Hepatocyte (in vitro differentiated cells): ENCODE data around the gene FGD4. TPM values are rescaled to one million over a fixed set of nuclear protein-coding genes. Genes with fewer than 3 reads are reported as not detected.

Experiments
- DNase-seq: peaks from one replicate; pipeline ENCODE4 v3.0.0-alpha.2; 2016; ENCODE audit warnings: low spot score
- H2AFZ ChIP-seq: fragments of 200-600 bp; sonication (generic); 2 replicates; pipeline ENCODE4 v1.6.0; 2016; ENCODE audit warnings: antibody characterized with exemption, mild to moderate bottlenecking
- H3K27ac ChIP-seq: fragments of 200-600 bp; sonication (generic); 2 replicates; pipeline ENCODE4 v1.5.1; 2016; ENCODE audit warnings: mild to moderate bottlenecking
- H3K27me3 ChIP-seq: fragments of 200-600 bp; sonication (generic); 2 replicates; pipeline ENCODE4 v1.6.1; 2016
- H3K36me3 ChIP-seq: fragments of 200-600 bp; sonication (generic); replicated peaks from 2 replicates; pipeline ENCODE4 v1.5.1; 2016; ENCODE audit warnings: low read depth; ENCODE audit not compliant: insufficient read depth
- H3K4me1 ChIP-seq: fragments of 200-600 bp; sonication (generic); 2 replicates; pipeline ENCODE4 v1.5.1; 2016; ENCODE audit warnings: mild to moderate bottlenecking, moderate library complexity; ENCODE audit not compliant: insufficient read depth
- H3K4me2 ChIP-seq: fragments of 200-600 bp; sonication (generic); 2 replicates; pipeline ENCODE4 v1.6.0; 2016
- H3K4me3 ChIP-seq: fragments of 200-600 bp; sonication (generic); 2 replicates; pipeline ENCODE4 v1.5.1; 2016; ENCODE audit warnings: mild to moderate bottlenecking
- H3K79me2 ChIP-seq: fragments of 200-600 bp; sonication (generic); 2 replicates; pipeline ENCODE4 v1.6.0; 2017; ENCODE audit warnings: mild to moderate bottlenecking
- H3K9me2 ChIP-seq: fragments of 200-600 bp; sonication (generic); replicated peaks from 2 replicates; pipeline ENCODE4 v1.6.0; 2017; ENCODE audit warnings: mild to moderate bottlenecking; ENCODE audit not compliant: insufficient read depth
- H3K9me3 ChIP-seq: fragments of 200-600 bp; sonication (generic); 2 replicates; pipeline ENCODE4 v1.5.1; 2016; ENCODE audit warnings: low read depth, mild to moderate bottlenecking
- H4K20me1 ChIP-seq: fragments of 200-600 bp; sonication (generic); 2 replicates; pipeline ENCODE4 v1.6.0; 2016; ENCODE audit warnings: mild to moderate bottlenecking; ENCODE audit not compliant: insufficient read depth, poor library complexity, severe bottlenecking
- EZH2 ChIP-seq: fragments of 200-600 bp; sonication (generic); IDR thresholded peaks from 2 replicates; pipeline ENCODE4 v1.6.1; 2016; ENCODE audit warnings: antibody characterized with exemption, mild to moderate bottlenecking, borderline replicate concordance
- EZH2phosphoT487 ChIP-seq: fragments of 200-600 bp; sonication (generic); IDR thresholded peaks from one replicate; pipeline ENCODE4 v1.6.1; 2018; ENCODE audit warnings: antibody characterized with exemption, mild to moderate bottlenecking, low read depth, moderate library complexity; ENCODE audit not compliant: unreplicated experiment, severe bottlenecking
- WGBS: methylation state at CpG from one replicate; pipeline ENCODE4 v1.1.6; 2016; ENCODE audit warnings: low lambda C conversion rate; ENCODE audit errors: missing lambda C conversion rate; 5-methylcytosine and 5-hydroxymethylcytosine counted together
- polyA plus RNA-seq: library from polyadenylated mRNA; unstranded; fragments of >200 nt; fragmentation: Nextera tagmentation; extraction: Ambion mirVana; gene quantifications from 2 replicates; pipeline ENCODE4 v1.2.1, GENCODE V29; 2016
- total RNA-seq: library from RNA; depleted of rRNA; stranded (reverse); fragments of >200 nt; gene quantifications from 2 replicates; pipeline ENCODE4 v1.2.3, GENCODE V29; 2014
- TF ChIP-seq, protein P1 (sequence below): fragments of 200-600 bp; sonication (generic); IDR thresholded peaks from 2 replicates; pipeline ENCODE4 v1.5.1; 2016; ENCODE audit warnings: antibody characterized with exemption, mild to moderate bottlenecking; ENCODE audit not compliant: poor library complexity

FGD4 gene
- total and polyA plus RNA-seq, 2 experiments from 2014 or later, result 15.2 to 41.5 TPM

DNA sequence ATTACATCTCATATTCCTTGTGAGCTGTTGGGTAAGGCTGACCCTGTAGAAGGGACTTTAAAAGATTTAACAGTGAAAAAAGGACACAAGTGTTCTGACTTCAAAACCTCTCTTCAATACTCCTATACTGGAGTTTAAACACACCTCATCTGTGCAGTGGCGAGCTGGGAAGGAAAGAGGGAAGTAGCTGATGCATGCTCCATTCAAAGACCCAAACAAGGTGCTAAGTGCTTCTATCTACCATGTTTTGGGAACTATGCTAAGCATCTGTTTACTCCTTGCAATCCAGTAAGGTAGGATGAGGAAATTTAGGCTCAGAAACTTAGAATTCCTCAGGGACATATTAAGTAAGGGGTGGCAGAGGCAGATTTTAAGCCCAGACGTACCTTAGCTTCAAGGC is 263.3 kb downstream of the FGD4 start:
- TF ChIP-seq, protein P1, sequence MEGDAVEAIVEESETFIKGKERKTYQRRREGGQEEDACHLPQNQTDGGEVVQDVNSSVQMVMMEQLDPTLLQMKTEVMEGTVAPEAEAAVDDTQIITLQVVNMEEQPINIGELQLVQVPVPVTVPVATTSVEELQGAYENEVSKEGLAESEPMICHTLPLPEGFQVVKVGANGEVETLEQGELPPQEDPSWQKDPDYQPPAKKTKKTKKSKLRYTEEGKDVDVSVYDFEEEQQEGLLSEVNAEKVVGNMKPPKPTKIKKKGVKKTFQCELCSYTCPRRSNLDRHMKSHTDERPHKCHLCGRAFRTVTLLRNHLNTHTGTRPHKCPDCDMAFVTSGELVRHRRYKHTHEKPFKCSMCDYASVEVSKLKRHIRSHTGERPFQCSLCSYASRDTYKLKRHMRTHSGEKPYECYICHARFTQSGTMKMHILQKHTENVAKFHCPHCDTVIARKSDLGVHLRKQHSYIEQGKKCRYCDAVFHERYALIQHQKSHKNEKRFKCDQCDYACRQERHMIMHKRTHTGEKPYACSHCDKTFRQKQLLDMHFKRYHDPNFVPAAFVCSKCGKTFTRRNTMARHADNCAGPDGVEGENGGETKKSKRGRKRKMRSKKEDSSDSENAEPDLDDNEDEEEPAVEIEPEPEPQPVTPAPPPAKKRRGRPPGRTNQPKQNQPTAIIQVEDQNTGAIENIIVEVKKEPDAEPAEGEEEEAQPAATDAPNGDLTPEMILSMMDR, result no peak
- TF ChIP-seq EZH2, result no peak
- no peak for TF ChIP-seq EZH2phosphoT487
- 88% methylated on average over 2 of the region's 2 CpGs for WGBS
- DNase-seq, result no peak
- no peaks in the 10 kb centered on the region for H3K9me3 ChIP-seq
- no peaks in the 10 kb centered on the region for H3K79me2 ChIP-seq
- H2AFZ ChIP-seq, result no peak overlapping the region
- no peaks in the 10 kb centered on the region for H4K20me1 ChIP-seq
- no peaks in the 10 kb centered on the region for H3K9me2 ChIP-seq
- no peak overlapping the region for H3K4me2 ChIP-seq
- H3K36me3 ChIP-seq, result no peaks in the 10 kb centered on the region
- no peaks in the 10 kb centered on the region for H3K27me3 ChIP-seq
- H3K4me1 ChIP-seq, result peaks cover 6% of the 10 kb centered on the region
- H3K4me3 ChIP-seq, result no peak overlapping the region
- no peak overlapping the region for H3K27ac ChIP-seq

DNA sequence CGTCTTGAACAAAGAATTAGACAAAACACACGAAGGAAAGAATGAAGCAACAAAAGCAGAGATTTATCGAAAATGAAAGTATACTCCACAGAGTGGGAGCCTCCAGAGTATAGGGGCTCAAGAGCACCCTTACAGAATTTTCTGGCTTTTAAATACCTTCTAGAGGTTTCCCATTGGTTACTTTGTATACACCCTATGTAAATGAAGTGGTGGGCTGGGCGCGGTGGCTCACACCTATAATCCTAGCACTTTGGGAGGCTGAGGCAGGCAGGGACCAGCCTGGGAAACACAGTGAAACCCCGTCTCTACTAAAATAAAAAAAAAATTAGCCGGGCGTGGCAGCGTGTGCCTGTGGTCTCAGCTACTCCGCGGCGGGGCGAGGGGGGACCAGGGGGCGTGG is 266.7 kb downstream of the FGD4 start:
- Histone ChIP-seq H3K27me3 (no peaks in the 10 kb centered on the region), H2AFZ (no peak overlapping the region)
- WGBS, result 87% methylated on average over 12 of the region's 14 CpGs

DNA sequence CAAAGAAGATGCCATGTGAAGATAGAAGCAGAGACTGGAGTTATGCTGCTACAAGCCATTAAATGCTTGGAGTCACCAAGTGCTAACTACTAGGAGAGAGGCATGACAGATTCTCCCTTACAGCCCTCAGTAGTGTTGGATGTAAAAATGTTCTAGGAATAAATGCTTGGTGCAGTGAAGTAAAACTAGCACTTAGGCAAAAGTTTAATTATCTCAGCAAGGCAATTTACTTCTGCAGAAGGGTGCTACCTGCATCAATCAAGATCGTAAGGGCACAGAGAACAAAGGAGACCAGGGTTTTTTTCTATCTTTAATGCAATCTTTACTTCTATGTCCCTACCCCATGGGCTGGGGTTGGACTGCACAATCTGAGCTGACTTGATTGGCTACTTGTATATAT is 270.2 kb downstream of the FGD4 start:
- H4K20me1 ChIP-seq, result no peaks in the 10 kb centered on the region
- no peaks in the 10 kb centered on the region for H3K36me3 ChIP-seq
- no peaks in the 10 kb centered on the region for H3K4me1 ChIP-seq
- no peak overlapping the region for H3K4me2 ChIP-seq
- H3K9me3 ChIP-seq, result no peaks in the 10 kb centered on the region
- no peak for TF ChIP-seq EZH2phosphoT487
- no peak for TF ChIP-seq EZH2
- TF ChIP-seq, protein P1, result no peak
- H3K27ac ChIP-seq, result no peak overlapping the region
- no peaks in the 10 kb centered on the region for H3K9me2 ChIP-seq
- no peaks in the 10 kb centered on the region for H3K79me2 ChIP-seq
- no peaks in the 10 kb centered on the region for H3K27me3 ChIP-seq
- DNase-seq, result no peak
- H3K4me3 ChIP-seq, result no peak overlapping the region
- no peak overlapping the region for H2AFZ ChIP-seq
- WGBS, result 67% methylated on average over 1 of the region's 1 CpG

More for the DNA sequence above, 266.7 kb downstream of the FGD4 start:
- Histone ChIP-seq H3K79me2 (no peaks in the 10 kb centered on the region), H3K4me1 (no peaks in the 10 kb centered on the region), H3K9me2 (no peaks in the 10 kb centered on the region), H3K4me3 (no peak overlapping the region), H3K27ac (no peak overlapping the region), H3K4me2 (no peak overlapping the region), H3K9me3 (no peaks in the 10 kb centered on the region), H3K36me3 (no peaks in the 10 kb centered on the region), H4K20me1 (no peaks in the 10 kb centered on the region)
- no peak for TF ChIP-seq EZH2
- TF ChIP-seq EZH2phosphoT487, result no peak
- TF ChIP-seq, protein P1, result no peak
- no peak for DNase-seq
